Neural cell (in vitro differentiated cells): ENCODE data around the gene BLNK. TPM values are rescaled to one million over a fixed set of nuclear protein-coding genes. Genes with fewer than 3 reads are reported as not detected.

Source experiments
- H2AFZ ChIP-seq: fragments of 200-600, 300-800 bp; sonication (generic), shearing (Covaris generic); 2 replicates; pipeline ENCODE4 v1.6.0; 2014; ENCODE audit warnings: low read depth, mild to moderate bottlenecking, antibody characterized with exemption, low read length, moderate library complexity
- H3F3A ChIP-seq: fragments of 200-600 bp; shearing (Covaris generic); 2 replicates; pipeline ENCODE4 v1.6.1; 2016; ENCODE audit warnings: mild to moderate bottlenecking, moderate library complexity, mixed read lengths, antibody characterized with exemption, low read length; ENCODE audit not compliant: insufficient read depth, poor library complexity, severe bottlenecking
- H3K27ac ChIP-seq: fragments of 200-600, 300-800 bp; sonication (generic), shearing (Covaris generic); 2 replicates; pipeline ENCODE4 v1.5.1; 2014; ENCODE audit warnings: mild to moderate bottlenecking, low read length, moderate library complexity
- H3K27me3 ChIP-seq: fragments of 300-800, 200-600 bp; sonication (generic), shearing (Covaris generic); 2 replicates; pipeline ENCODE4 v1.6.0; 2014; ENCODE audit warnings: mild to moderate bottlenecking, low read depth, low read length, moderate library complexity; ENCODE audit not compliant: insufficient read depth
- H3K36me3 ChIP-seq: fragments of 300-800, 200-600 bp; sonication (generic), shearing (Covaris generic); 2 replicates; pipeline ENCODE4 v1.5.1; 2014; ENCODE audit warnings: mild to moderate bottlenecking, antibody characterized with exemption, low read length, moderate library complexity; ENCODE audit not compliant: insufficient read depth
- H3K4me2 ChIP-seq: fragments of 300-800, 200-600 bp; sonication (generic), shearing (Covaris generic); 2 replicates; pipeline ENCODE4 v1.6.0; 2014; ENCODE audit warnings: mild to moderate bottlenecking, low read length
- H3K4me3 ChIP-seq: fragments of 300-800, 200-600 bp; sonication (generic), shearing (Covaris generic); 2 replicates; pipeline ENCODE4 v1.5.1; 2014; ENCODE audit warnings: mild to moderate bottlenecking, low read length, moderate library complexity
- H3K79me2 ChIP-seq: fragments of 200-600 bp; shearing (Covaris generic); replicated peaks from 2 replicates; pipeline ENCODE4 v1.6.0; 2014; ENCODE audit warnings: mild to moderate bottlenecking, low read length, moderate library complexity; ENCODE audit not compliant: insufficient read depth
- H3K9ac ChIP-seq: fragments of 300-800, 200-600 bp; sonication (generic), shearing (Covaris generic); 2 replicates; pipeline ENCODE4 v1.6.1; 2016; ENCODE audit warnings: mild to moderate bottlenecking, low read length, mixed read lengths
- H3K9me2 ChIP-seq: fragments of 200-600 bp; shearing (Covaris generic); 2 replicates; pipeline ENCODE4 v1.6.1; 2016; ENCODE audit warnings: mild to moderate bottlenecking, low read length, mixed read lengths; ENCODE audit not compliant: insufficient read depth
- H3K9me3 ChIP-seq: fragments of 200-600, 300-800 bp; sonication (generic), shearing (Covaris generic); 2 replicates; pipeline ENCODE4 v1.6.1; 2016; ENCODE audit warnings: mild to moderate bottlenecking, mixed run types, low read length, moderate library complexity, mixed read lengths
- H4K20me1 ChIP-seq: fragments of 200-600 bp; shearing (Covaris generic); 2 replicates; pipeline ENCODE4 v1.6.1; 2016; ENCODE audit warnings: mild to moderate bottlenecking, mixed run types; ENCODE audit not compliant: insufficient read depth
- CTCF ChIP-seq: fragments of 450-650 bp; IDR thresholded peaks from 2 replicates; pipeline ENCODE4 v1.5.1; 2014; ENCODE audit warnings: antibody characterized with exemption, mild to moderate bottlenecking, moderate library complexity; ENCODE audit not compliant: poor library complexity, severe bottlenecking
- EP300 ChIP-seq: fragments of 450-650 bp; conservative IDR thresholded peaks from 2 replicates; pipeline ENCODE4 v1.6.1; 2014; ENCODE audit warnings: antibody characterized with exemption, mild to moderate bottlenecking, moderate library complexity; ENCODE audit not compliant: poor library complexity, severe bottlenecking
- EZH2 ChIP-seq: fragments of 200-600, 300-800 bp; shearing (Covaris generic), sonication (generic); IDR thresholded peaks from 2 replicates; pipeline ENCODE4 v1.6.1; 2014; ENCODE audit warnings: antibody characterized with exemption, low read length, borderline replicate concordance, mild to moderate bottlenecking; ENCODE audit not compliant: insufficient read depth, poor library complexity, severe bottlenecking
- MXI1 ChIP-seq: fragments of 450-650 bp; conservative IDR thresholded peaks from 2 replicates; pipeline ENCODE4 v1.6.1; 2014; ENCODE audit warnings: antibody characterized with exemption, mild to moderate bottlenecking; ENCODE audit not compliant: poor library complexity, severe bottlenecking
- POLR2AphosphoS5 ChIP-seq: IDR thresholded peaks from 2 replicates; pipeline ENCODE4 v1.6.1; 2012
- RAD21 ChIP-seq: fragments of 450-650 bp; conservative IDR thresholded peaks from 2 replicates; pipeline ENCODE4 v1.6.1; 2014; ENCODE audit warnings: antibody characterized with exemption, mild to moderate bottlenecking, moderate library complexity
- REST ChIP-seq: IDR thresholded peaks from 2 replicates; pipeline ENCODE4 v1.6.1; 2012; ENCODE audit warnings: borderline replicate concordance
- SMC3 ChIP-seq: fragments of 450-650 bp; conservative IDR thresholded peaks from 2 replicates; pipeline ENCODE4 v1.6.1; 2014; ENCODE audit warnings: antibody characterized with exemption, mild to moderate bottlenecking, moderate library complexity; ENCODE audit not compliant: poor library complexity
- TAF1 ChIP-seq: IDR thresholded peaks from 2 replicates; pipeline ENCODE4 v1.6.1; 2012; ENCODE audit warnings: low read depth
- polyA plus RNA-seq: library from polyadenylated mRNA; depleted of rRNA; stranded (reverse); fragments of >200 nt; gene quantifications from 2 replicates; pipeline ENCODE4 v1.2.3, GENCODE V29; 2014

Gene BLNK
- polyA plus RNA-seq, 1 donor from 2014 or later: not detected

- Histone ChIP-seq H3K4me2 (no peak overlapping the region), H3K27me3 (no peaks in the 10 kb centered on the region), H3K36me3 (no peaks in the 10 kb centered on the region), H2AFZ (no peak overlapping the region), H3K4me3 (no peak overlapping the region), H3F3A (no peaks in the 10 kb centered on the region), H3K79me2 (no peaks in the 10 kb centered on the region), H3K9me2 (no peaks in the 10 kb centered on the region), H3K9ac (no peak overlapping the region), H3K27ac (no peak overlapping the region), H3K9me3 (no peaks in the 10 kb centered on the region), H4K20me1 (no peaks in the 10 kb centered on the region)
- TF ChIP-seq EP300 (no peak), SMC3 (no peak), REST (no peak), POLR2AphosphoS5 (no peak), CTCF (no peak), MXI1 (no peak)
These were observed 28.0 kb upstream of the BLNK start for GRCh38 chr10:96299383-96299782.

- Histone ChIP-seq H3K79me2 (no peaks in the 10 kb centered on the region), H3K4me3 (no peak overlapping the region), H3K36me3 (no peaks in the 10 kb centered on the region), H3K4me2 (no peak overlapping the region), H3K9ac (no peak overlapping the region), H2AFZ (no peak overlapping the region), H3F3A (no peaks in the 10 kb centered on the region), H3K9me2 (no peaks in the 10 kb centered on the region), H3K27ac (no peak overlapping the region), H3K27me3 (no peaks in the 10 kb centered on the region), H4K20me1 (no peaks in the 10 kb centered on the region), H3K9me3 (no peaks in the 10 kb centered on the region)
- TF ChIP-seq EZH2: no peak
- TF ChIP-seq CTCF: no peak
- no peak for TF ChIP-seq MXI1
- TF ChIP-seq TAF1: no peak
- TF ChIP-seq SMC3: no peak
- TF ChIP-seq POLR2AphosphoS5: no peak
- no peak for TF ChIP-seq REST
- no peak for TF ChIP-seq RAD21
- no peak for TF ChIP-seq EP300
These were observed 27.0 kb upstream of the BLNK start for GRCh38 chr10:96298362-96298761.
